Measurements from ENCODE around the gene TLX2. TPM values are rescaled to one million over a fixed set of nuclear protein-coding genes. Genes with fewer than 3 reads are reported as not detected.

The TLX2 gene
- total and polyA plus RNA-seq, 7 donors, result not detected

- no peak for TF ChIP-seq CTCF (IDR thresholded peaks at IDR 0.05)
- H3K27ac ChIP-seq, result peak overlapping the region; percentile 62
- H3K4me3 ChIP-seq, result peak overlapping the region; percentile 67
- intact Hi-C loops (cut with DNase I), result no loop called here
- no peaks in the 10 kb centered on the region for H3K9me3 ChIP-seq
- peaks cover 0 to 81% (median 26%) of the 10 kb centered on the region in 3 donors for H3K27me3 ChIP-seq (ENCODE audit: insufficient read depth in 3 of 3, low read length in 2 of 3)
- DNase-seq (no peak), ATAC-seq (no peak)
- WGBS, 3 donors, result 28 to 44% (median 30%) methylated on average over 32 of the region's 32 CpGs
- H3K36me3 ChIP-seq (ENCODE audit: insufficient read depth in 1 of 2, low read depth in 1 of 2), result peaks cover 0 to 22% of the 10 kb centered on the region in 2 donors
- H3K4me1 ChIP-seq, result peaks cover 31% of the 10 kb centered on the region
Measured at GRCh38 chr2:74502147-74502719, 12.0 kb upstream of the TLX2 start.

- H3K36me3 ChIP-seq (ENCODE audit: insufficient read depth in 1 of 2, low read depth in 1 of 2), result peaks cover 0 to 22% of the 10 kb centered on the region in 2 donors
- peak in 3 of 4 donors; percentile 25 to 39 (median 33) for ATAC-seq
- 5 to 13% (median 7%) methylated on average over 54 to 67 of the region's 67 CpGs for whole genome bisulfite sequencing, 3 donors
- no peak for TF ChIP-seq CTCF (IDR thresholded peaks at IDR 0.05)
- intact Hi-C loops (cut with DNase I), result no loop called here
- peaks cover 0 to 74% (median 22%) of the 10 kb centered on the region in 3 donors for H3K27me3 ChIP-seq (ENCODE audit: insufficient read depth in 3 of 3, low read length in 2 of 3)
- peak overlapping the region; percentile 67 for H3K4me3 ChIP-seq
- peak; percentile 85 to 90 for DNase-seq
- no peaks in the 10 kb centered on the region for H3K9me3 ChIP-seq
- peaks cover 27% of the 10 kb centered on the region for H3K4me1 ChIP-seq
- H3K27ac ChIP-seq, result peak overlapping the region; percentile 62
Measured at GRCh38 chr2:74502720-74503505, 11.3 kb upstream of the TLX2 start.

GRCh38 chr2:74503506-74504475 lies 10.5 kb upstream of the TLX2 start:
- Histone ChIP-seq H3K4me1 (peaks cover 23% of the 10 kb centered on the region), H3K27me3 (ENCODE audit: insufficient read depth in 3 of 3, low read length in 2 of 3) (peaks cover 0 to 70% (median 18%) of the 10 kb centered on the region in 3 donors), H3K9me3 (no peaks in the 10 kb centered on the region), H3K36me3 (ENCODE audit: insufficient read depth in 1 of 2, low read depth in 1 of 2) (peaks cover 0 to 22% of the 10 kb centered on the region in 2 donors), H3K4me3 (peak overlapping the region; percentile 67), H3K27ac (peak overlapping the region; percentile 62)
- ATAC-seq, result no peak
- intact Hi-C loops (cut with DNase I), result no loop called here
- 49 to 55% (median 49%) methylated on average over 44 to 45 of the region's 45 CpGs for WGBS, 3 donors
- no peak for TF ChIP-seq CTCF (IDR thresholded peaks at IDR 0.05)
- no peak for DNase-seq

- no peak for ATAC-seq
- intact Hi-C loops (cut with DNase I), result no loop called here
- 92 to 96% (median 95%) methylated on average over 3 of the region's 3 CpGs for WGBS, 3 donors
- Histone ChIP-seq H3K4me3 (peak overlapping the region; percentile 67), H3K27ac (no peak overlapping the region), H3K9me3 (no peaks in the 10 kb centered on the region), H3K36me3 (ENCODE audit: insufficient read depth in 1 of 2, low read depth in 1 of 2) (peaks cover 0 to 22% of the 10 kb centered on the region in 2 donors), H3K27me3 (ENCODE audit: insufficient read depth in 3 of 3, low read length in 2 of 3) (peaks cover 0 to 66% (median 15%) of the 10 kb centered on the region in 3 donors), H3K4me1 (peaks cover 15% of the 10 kb centered on the region)
- TF ChIP-seq CTCF (IDR thresholded peaks at IDR 0.05), result no peak
- DNase-seq, result no peak
Measured at GRCh38 chr2:74504591-74504990, 9.7 kb upstream of the TLX2 start.

Data from psoas muscle (tissue), 8 donors.